Loucy (cell line): ENCODE measurements around the gene EREG.

ENCODE experiments used
- CTCF ChIP-seq: fragments of 200-600 bp; sonication (generic); conservative IDR thresholded peaks from 2 replicates; pipeline ENCODE4 v1.5.1; 2014; ENCODE audit warnings: mild to moderate bottlenecking, antibody characterized with exemption, low read length
- EZH2phosphoT487 ChIP-seq: fragments of 200-600 bp; IDR thresholded peaks from 2 replicates; pipeline ENCODE4 v1.6.1; 2018; ENCODE audit warnings: antibody characterized with exemption, mild to moderate bottlenecking, moderate library complexity, borderline replicate concordance

- TF ChIP-seq CTCF = no peak
- no peak for TF ChIP-seq EZH2phosphoT487
These were observed 70.4 kb downstream of the EREG start for GRCh38 chr4:74435296-74435695.
